ENCODE results near the gene SLC16A3. TPM values are rescaled to one million over a fixed set of nuclear protein-coding genes. Genes with fewer than 3 reads are reported as not detected.

The SLC16A3 gene
- total RNA-seq, 2 donors from 2014 or later = 5.0 to 69.2 TPM

DNA sequence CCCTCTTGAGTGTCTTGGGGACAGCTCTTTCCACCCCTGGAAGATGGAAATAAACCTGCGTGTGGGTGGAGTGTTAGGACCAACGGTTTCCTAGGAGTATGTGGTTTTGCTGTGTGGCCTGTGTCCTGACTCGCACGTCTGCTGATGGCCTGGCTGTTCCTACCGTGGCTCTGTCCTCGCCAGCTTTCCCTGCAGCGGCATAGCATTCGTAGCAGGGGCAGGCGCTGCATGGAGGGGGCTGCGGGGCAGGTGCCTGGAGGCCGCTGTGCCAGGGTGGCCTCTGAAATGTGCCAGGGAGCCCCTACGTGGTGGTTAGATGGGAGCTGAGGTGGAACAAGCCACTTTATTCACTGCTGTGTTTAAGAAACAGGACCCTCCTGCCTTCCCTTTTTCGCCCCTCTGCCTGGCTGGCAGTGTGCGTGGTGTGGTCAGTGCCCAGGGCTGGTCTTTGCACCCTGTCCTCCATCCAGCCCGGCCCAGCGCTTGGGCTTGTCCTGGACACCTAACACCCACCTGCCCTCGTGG is 10.6 kb downstream of the SLC16A3 start:
- no peaks in the 10 kb centered on the region for H3K27me3 ChIP-seq (replicated peaks; ENCODE audit: insufficient read depth)

DNA sequence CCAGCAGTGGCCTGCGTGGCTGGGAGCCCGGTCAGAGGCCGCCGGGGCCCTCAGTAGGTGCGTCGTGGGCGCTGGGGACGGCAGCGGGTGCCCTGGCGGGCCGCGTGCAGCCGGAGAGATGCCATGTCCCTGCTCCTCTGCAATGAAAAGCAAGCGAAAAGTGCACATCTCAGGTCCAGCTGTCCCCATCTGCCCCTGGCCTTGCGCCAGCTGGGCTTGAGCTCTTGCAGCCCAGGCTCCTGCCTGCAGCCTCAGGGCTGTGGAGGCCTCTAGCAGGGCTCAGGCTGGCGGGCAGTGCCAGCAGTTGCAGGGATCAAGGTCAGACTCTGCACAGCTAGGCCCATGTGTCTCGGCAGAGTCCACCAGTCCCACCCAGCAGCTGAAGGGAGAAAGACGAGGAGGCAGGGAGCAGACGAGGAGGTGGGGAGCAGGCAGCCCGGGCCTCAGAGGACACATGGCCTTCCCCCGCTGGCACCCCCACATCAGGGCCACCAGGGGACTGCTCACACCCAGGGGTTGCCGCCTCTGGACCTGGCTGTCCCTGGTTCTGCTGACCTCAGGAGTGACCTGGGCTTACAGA is 11.2 kb downstream of the SLC16A3 start:
- peaks cover 4 to 10% of the 10 kb centered on the region in 2 donors for H3K36me3 ChIP-seq
- no peak for DNase-seq (ENCODE audit: low spot score)
- WGBS = 83% methylated on average over 12 of the region's 22 CpGs
- TF ChIP-seq POLR2AphosphoS5 (IDR thresholded peaks at IDR 0.05) (no peak), POLR2A (IDR thresholded peaks at IDR 0.05) (no peak)
- TF ChIP-seq, protein P1, sequence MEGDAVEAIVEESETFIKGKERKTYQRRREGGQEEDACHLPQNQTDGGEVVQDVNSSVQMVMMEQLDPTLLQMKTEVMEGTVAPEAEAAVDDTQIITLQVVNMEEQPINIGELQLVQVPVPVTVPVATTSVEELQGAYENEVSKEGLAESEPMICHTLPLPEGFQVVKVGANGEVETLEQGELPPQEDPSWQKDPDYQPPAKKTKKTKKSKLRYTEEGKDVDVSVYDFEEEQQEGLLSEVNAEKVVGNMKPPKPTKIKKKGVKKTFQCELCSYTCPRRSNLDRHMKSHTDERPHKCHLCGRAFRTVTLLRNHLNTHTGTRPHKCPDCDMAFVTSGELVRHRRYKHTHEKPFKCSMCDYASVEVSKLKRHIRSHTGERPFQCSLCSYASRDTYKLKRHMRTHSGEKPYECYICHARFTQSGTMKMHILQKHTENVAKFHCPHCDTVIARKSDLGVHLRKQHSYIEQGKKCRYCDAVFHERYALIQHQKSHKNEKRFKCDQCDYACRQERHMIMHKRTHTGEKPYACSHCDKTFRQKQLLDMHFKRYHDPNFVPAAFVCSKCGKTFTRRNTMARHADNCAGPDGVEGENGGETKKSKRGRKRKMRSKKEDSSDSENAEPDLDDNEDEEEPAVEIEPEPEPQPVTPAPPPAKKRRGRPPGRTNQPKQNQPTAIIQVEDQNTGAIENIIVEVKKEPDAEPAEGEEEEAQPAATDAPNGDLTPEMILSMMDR (IDR thresholded peaks at IDR 0.05) = no peak
- H3K9me3 ChIP-seq = no peaks in the 10 kb centered on the region
- H3K4me3 ChIP-seq = no peak overlapping the region
- H3K27ac ChIP-seq = peak overlapping the region; percentile 77 to 80
- peaks cover 63% of the 10 kb centered on the region for H3K4me1 ChIP-seq (replicated peaks)
- no peaks in the 10 kb centered on the region for H3K27me3 ChIP-seq (replicated peaks; ENCODE audit: insufficient read depth)
- intact Hi-C loops (cut with DNase I) = loop anchor here (10.0 kb wide), 1 partner anchor 55 kb away; no protein-coding TSS in a partner anchor

More for the DNA sequence above, 10.6 kb downstream of the SLC16A3 start:
- Histone ChIP-seq H3K4me3 (no peak overlapping the region), H3K4me1 (replicated peaks) (peaks cover 68% of the 10 kb centered on the region), H3K27ac (peak overlapping the region; percentile 77 to 80), H3K36me3 (peaks cover 0 to 5% of the 10 kb centered on the region in 2 donors), H3K9me3 (no peaks in the 10 kb centered on the region)
- TF ChIP-seq, protein P1 (IDR thresholded peaks at IDR 0.05) = no peak
- TF ChIP-seq POLR2A (IDR thresholded peaks at IDR 0.05) (no peak), POLR2AphosphoS5 (IDR thresholded peaks at IDR 0.05) (no peak)
- 58% methylated on average over 17 of the region's 17 CpGs for WGBS
- no peak for DNase-seq (ENCODE audit: low spot score)
- intact Hi-C loops (cut with DNase I) = loop anchor here (10.0 kb wide), 1 partner anchor 55 kb away; no protein-coding TSS in a partner anchor

DNA sequence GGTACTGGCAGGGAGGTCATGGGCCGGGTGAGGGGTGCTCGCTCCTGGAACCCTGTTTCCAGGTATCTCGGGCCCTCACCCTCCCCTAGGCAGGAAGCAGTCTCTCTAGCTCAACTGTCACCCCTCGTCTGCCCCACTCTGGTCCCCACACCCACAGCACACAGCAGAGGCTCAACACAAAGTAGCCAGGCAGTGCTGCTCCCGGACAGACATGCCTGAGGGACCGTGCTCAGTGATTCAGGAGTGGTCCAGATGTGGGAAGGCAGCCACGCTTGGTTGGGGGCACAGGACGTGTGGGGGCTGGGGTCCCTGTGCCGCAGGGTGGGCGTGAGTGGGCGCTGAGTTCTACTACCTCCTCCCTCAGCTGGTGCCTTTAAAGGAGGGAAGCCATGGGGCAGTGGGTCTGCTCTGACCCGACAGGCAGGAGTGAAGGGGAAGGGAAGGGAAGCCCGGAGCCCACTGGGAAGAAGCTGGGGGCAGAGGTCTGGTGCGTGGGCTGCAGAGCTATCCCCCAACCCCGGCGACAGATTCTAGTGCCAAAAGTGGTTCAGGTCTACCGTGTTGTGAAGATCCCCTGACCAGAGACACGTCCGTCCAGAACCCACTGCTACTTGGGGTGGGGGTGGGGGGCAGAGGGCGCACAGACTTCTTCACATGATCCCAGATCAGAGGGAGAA is 11.8 kb downstream of the SLC16A3 start:
- Histone ChIP-seq H3K9me3 (no peaks in the 10 kb centered on the region), H3K27ac (peak overlapping the region; percentile 77 to 80), H3K4me1 (replicated peaks) (peaks cover 59% of the 10 kb centered on the region), H3K36me3 (peaks cover 11% of the 10 kb centered on the region in 2 donors), H3K4me3 (no peak overlapping the region), H3K27me3 (replicated peaks; ENCODE audit: insufficient read depth) (no peaks in the 10 kb centered on the region)
- WGBS = 78% methylated on average over 17 of the region's 20 CpGs
- intact Hi-C loops (cut with DNase I) = no loop called here
- TF ChIP-seq POLR2A (IDR thresholded peaks at IDR 0.05) = no peak
- TF ChIP-seq, protein P1 (IDR thresholded peaks at IDR 0.05) = no peak
- TF ChIP-seq POLR2AphosphoS5 (IDR thresholded peaks at IDR 0.05) = no peak
- no peak for DNase-seq (ENCODE audit: low spot score)

DNA sequence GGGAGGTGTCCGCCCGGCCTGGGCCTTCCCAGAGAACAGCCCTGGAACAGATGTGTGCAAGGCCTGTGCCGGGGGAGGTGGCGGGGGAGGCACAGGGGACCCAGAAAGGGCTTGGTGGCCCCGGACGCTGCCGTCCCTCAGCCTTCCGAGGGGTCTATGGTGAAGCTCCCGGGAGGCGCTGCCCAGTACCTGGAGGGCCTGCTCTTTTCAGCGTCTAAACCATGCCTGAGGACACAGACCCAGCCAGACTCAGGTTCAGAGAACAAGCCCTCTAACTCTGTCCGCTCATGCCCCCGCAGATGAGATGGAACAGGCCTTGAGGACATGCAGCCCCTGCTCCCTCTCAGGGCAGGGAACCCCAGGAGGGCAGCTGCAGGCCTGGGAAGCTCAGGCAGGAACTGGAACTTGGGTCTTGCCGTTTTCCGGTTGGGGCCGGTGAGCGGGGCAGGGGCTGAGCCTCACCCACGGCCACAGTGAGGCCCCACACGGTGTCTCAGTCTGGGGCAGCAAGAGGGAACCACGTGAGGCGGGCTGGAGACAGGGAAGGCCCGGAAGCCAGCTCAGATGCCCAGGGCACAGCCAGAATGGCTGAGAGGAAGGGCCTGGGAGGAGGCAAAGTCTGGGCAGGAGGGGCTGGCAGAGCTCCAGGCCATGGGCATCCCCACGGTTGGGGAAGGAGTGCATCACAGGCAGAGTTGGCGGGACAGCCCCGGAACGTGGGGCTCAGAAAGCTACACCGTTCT is 12.5 kb downstream of the SLC16A3 start:
- intact Hi-C loops (cut with DNase I) = no loop called here
- 36% methylated on average over 23 of the region's 27 CpGs for WGBS
- peak overlapping the region; percentile 77 to 80 for H3K27ac ChIP-seq
- peaks cover 11 to 18% of the 10 kb centered on the region in 2 donors for H3K36me3 ChIP-seq
- no peak for TF ChIP-seq POLR2A (IDR thresholded peaks at IDR 0.05)
- TF ChIP-seq POLR2AphosphoS5 (IDR thresholded peaks at IDR 0.05) = no peak
- TF ChIP-seq, protein P1 (IDR thresholded peaks at IDR 0.05) = no peak
- no peaks in the 10 kb centered on the region for H3K27me3 ChIP-seq (replicated peaks; ENCODE audit: insufficient read depth)
- H3K4me1 ChIP-seq (replicated peaks) = peaks cover 53% of the 10 kb centered on the region
- DNase-seq (ENCODE audit: low spot score) = peak; percentile 66
- no peaks in the 10 kb centered on the region for H3K9me3 ChIP-seq
- H3K4me3 ChIP-seq = no peak overlapping the region

Measured in prostate gland (tissue), 2 donors.